Measurements from ENCODE around the gene ZNRD2. TPM values are rescaled to one million over a fixed set of nuclear protein-coding genes. Genes with fewer than 3 reads are reported as not detected.

Gene ZNRD2
- total RNA-seq, 1 experiment from 2014 or later, result 40.7 TPM

GRCh38 chr11:65592858-65593517 is 22.7 kb downstream of the ZNRD2 start:
- no TSS peak for BruUV-seq (replicated peaks)
- CTCF ChIA-PET, result interaction anchor here (0.9 to 1.7 kb wide), 6 partner anchors 15 to 52 kb away, joined by 3 to 4 read pairs (median 3); partner anchors contain the start of genes EHBP1L1, FAM89B and PCNX3
- intact Hi-C loops (cut with micrococcal nuclease; ENCODE audit: unreplicated experiment), result no loop called here
- no peak for TF ChIP-seq CTCF (IDR thresholded peaks at IDR 0.05; ENCODE audit: unreplicated experiment)
- peaks cover 74% of the 10 kb centered on the region for H3K36me3 Mint-ChIP-seq (ENCODE audit: insufficient read depth, unreplicated experiment)
- H3K9me3 Mint-ChIP-seq (ENCODE audit: low read depth, unreplicated experiment), result no peaks in the 10 kb centered on the region
- H3K4me3 Mint-ChIP-seq (ENCODE audit: low read depth, unreplicated experiment), result no peak overlapping the region
- no peak overlapping the region for H3K27ac Mint-ChIP-seq (ENCODE audit: unreplicated experiment)
- no peaks in the 10 kb centered on the region for H3K27me3 Mint-ChIP-seq (ENCODE audit: unreplicated experiment)
- H3K4me1 Mint-ChIP-seq (ENCODE audit: low read depth, unreplicated experiment), result peaks cover 10% of the 10 kb centered on the region
- DNase-seq, result no peak

GRCh38 chr11:65593518-65594414 is 23.5 kb downstream of the ZNRD2 start:
- peak; percentile 48 for DNase-seq
- CTCF ChIA-PET, result interaction anchor here (0.6 to 1.7 kb wide), 10 partner anchors 16 to 103 kb away, joined by 3 to 4 read pairs (median 3); partner anchors contain the start of genes EHBP1L1, FAM89B, PCNX3 and SIPA1
- no peaks in the 10 kb centered on the region for H3K27me3 Mint-ChIP-seq (ENCODE audit: unreplicated experiment)
- H3K4me1 Mint-ChIP-seq (ENCODE audit: low read depth, unreplicated experiment), result peaks cover 3% of the 10 kb centered on the region
- no peaks in the 10 kb centered on the region for H3K9me3 Mint-ChIP-seq (ENCODE audit: low read depth, unreplicated experiment)
- H3K36me3 Mint-ChIP-seq (ENCODE audit: insufficient read depth, unreplicated experiment), result peaks cover 73% of the 10 kb centered on the region
- TF ChIP-seq CTCF (IDR thresholded peaks at IDR 0.05; ENCODE audit: unreplicated experiment), result peak; percentile 76
- no TSS peak for BruUV-seq (replicated peaks)
- intact Hi-C loops (cut with micrococcal nuclease; ENCODE audit: unreplicated experiment), result no loop called here
- no peak overlapping the region for H3K27ac Mint-ChIP-seq (ENCODE audit: unreplicated experiment)
- no peak overlapping the region for H3K4me3 Mint-ChIP-seq (ENCODE audit: low read depth, unreplicated experiment)

GRCh38 chr11:65595131-65595530 is 24.9 kb downstream of the ZNRD2 start:
- no TSS peak for BruUV-seq (replicated peaks)
- Mint-ChIP-seq H3K27me3 (ENCODE audit: unreplicated experiment) (no peaks in the 10 kb centered on the region), H3K4me3 (ENCODE audit: low read depth, unreplicated experiment) (no peak overlapping the region), H3K9me3 (ENCODE audit: low read depth, unreplicated experiment) (no peaks in the 10 kb centered on the region), H3K36me3 (ENCODE audit: insufficient read depth, unreplicated experiment) (peaks cover 72% of the 10 kb centered on the region), H3K4me1 (ENCODE audit: low read depth, unreplicated experiment) (no peaks in the 10 kb centered on the region), H3K27ac (ENCODE audit: unreplicated experiment) (no peak overlapping the region)
- no peak for DNase-seq
- TF ChIP-seq CTCF (IDR thresholded peaks at IDR 0.05; ENCODE audit: unreplicated experiment), result no peak
- CTCF ChIA-PET, result interaction anchor here (0.6 to 1.6 kb wide), 3 partner anchors 18 to 473 kb away, joined by 4 to 5 read pairs (median 4); no protein-coding TSS in a partner anchor
- intact Hi-C loops (cut with micrococcal nuclease; ENCODE audit: unreplicated experiment), result no loop called here

GRCh38 chr11:65595543-65596281 is 25.4 kb downstream of the ZNRD2 start, which contains the start of gene KCNK7:
KCNK7 (minus strand) TSS chr11:65595800; CDS start chr11:65595772, 28 bp downstream.
- H3K27ac Mint-ChIP-seq (ENCODE audit: unreplicated experiment), result no peak within 1 kb of the TSS
- CTCF ChIA-PET, result interaction anchor here (0.6 kb wide), 2 partner anchors 151 to 472 kb away, joined by 4 to 5 read pairs; no protein-coding TSS in a partner anchor
- H3K4me3 Mint-ChIP-seq (ENCODE audit: low read depth, unreplicated experiment), result no peak within 1 kb of the TSS
- no peaks in the 10 kb centered on the region for H3K27me3 Mint-ChIP-seq (ENCODE audit: unreplicated experiment)
- intact Hi-C loops (cut with micrococcal nuclease; ENCODE audit: unreplicated experiment), result no loop called here
- H3K4me1 Mint-ChIP-seq (ENCODE audit: low read depth, unreplicated experiment), result no peaks in the 10 kb centered on the region
- no peaks in the 10 kb centered on the region for H3K9me3 Mint-ChIP-seq (ENCODE audit: low read depth, unreplicated experiment)
- peaks cover 72% of the 10 kb centered on the region for H3K36me3 Mint-ChIP-seq (ENCODE audit: insufficient read depth, unreplicated experiment)
- no peak for DNase-seq
- BruUV-seq (replicated peaks), result no TSS peak
- TF ChIP-seq CTCF (IDR thresholded peaks at IDR 0.05; ENCODE audit: unreplicated experiment), result no peak
